ENCODE data around the gene TMEM185B.

TMEM185B gene

GRCh38 chr2:120229341-120229740, 6.1 kb upstream of the TMEM185B start:
- no peak for DNase-seq (ENCODE audit: extremely low spot score)
- TF ChIP-seq CTCF (IDR thresholded peaks at IDR 0.05; ENCODE audit: control extremely low read depth, extremely low read depth, low read depth, missing control alignments): no peak
- POLR2A ChIA-PET: no interaction called here
- CTCF ChIA-PET: interaction anchor here (1.5 kb wide), 1 partner anchor 23 kb away, joined by 5 read pairs; the partner anchor contains the start of gene RALB

- POLR2A ChIA-PET: no interaction called here
- CTCF ChIA-PET: interaction anchor here (1.3 to 1.4 kb wide), 2 partner anchors 53 to 85 kb away, joined by 3 to 6 read pairs; no protein-coding TSS in a partner anchor
- DNase-seq (ENCODE audit: extremely low spot score): no peak
- TF ChIP-seq CTCF (IDR thresholded peaks at IDR 0.05; ENCODE audit: control extremely low read depth, extremely low read depth, low read depth, missing control alignments): no peak
Measured at GRCh38 chr2:120228503-120228902, 5.3 kb upstream of the TMEM185B start.

- ChIA-PET CTCF (interaction anchor here (1.3 to 1.8 kb wide), 3 partner anchors 25 to 86 kb away, joined by 3 to 6 read pairs (median 6); partner anchors contain the start of gene RALB), POLR2A (no interaction called here)
- no peak for TF ChIP-seq CTCF (IDR thresholded peaks at IDR 0.05; ENCODE audit: control extremely low read depth, extremely low read depth, low read depth, missing control alignments)
- DNase-seq (ENCODE audit: extremely low spot score): no peak
Measured at GRCh38 chr2:120227111-120227991, 4.2 kb upstream of the TMEM185B start.

GRCh38 chr2:120226316-120226715, 3.1 kb upstream of the TMEM185B start:
- no peak for DNase-seq (ENCODE audit: extremely low spot score)
- ChIA-PET POLR2A (no interaction called here), CTCF (interaction anchor here (1.4 to 1.8 kb wide), 2 partner anchors 26 to 48 kb away, joined by 3 to 6 read pairs; partner anchors contain the start of gene RALB)
- TF ChIP-seq CTCF (IDR thresholded peaks at IDR 0.05; ENCODE audit: control extremely low read depth, extremely low read depth, low read depth, missing control alignments): no peak

GRCh38 chr2:120225549-120226065, 2.4 kb upstream of the TMEM185B start:
- TF ChIP-seq CTCF (IDR thresholded peaks at IDR 0.05; ENCODE audit: control extremely low read depth, extremely low read depth, low read depth, missing control alignments): no peak
- no peak for DNase-seq (ENCODE audit: extremely low spot score)
- POLR2A ChIA-PET: no interaction called here
- CTCF ChIA-PET: interaction anchor here (0.6 to 1.8 kb wide), 4 partner anchors 26 to 472 kb away, joined by 3 to 6 read pairs (median 4); partner anchors contain the start of gene RALB

GRCh38 chr2:120224735-120225548, 1.7 kb upstream of the TMEM185B start:
- DNase-seq (ENCODE audit: extremely low spot score): no peak
- POLR2A ChIA-PET: no interaction called here
- CTCF ChIA-PET: interaction anchor here (1.2 to 1.8 kb wide), 3 partner anchors 27 to 472 kb away, joined by 3 to 6 read pairs (median 4); partner anchors contain the start of gene RALB
- no peak for TF ChIP-seq CTCF (IDR thresholded peaks at IDR 0.05; ENCODE audit: control extremely low read depth, extremely low read depth, low read depth, missing control alignments)

All from GM10248 (cell line).